ENCODE results near the gene RIN1. TPM values are rescaled to one million over a fixed set of nuclear protein-coding genes. Genes with fewer than 3 reads are reported as not detected.
A peak's percentile ranks its signal among the peaks of the same experiment; 100 is the strongest.

Gene RIN1
- total and polyA plus RNA-seq, 2 of the 13 experiments (the other 11 are each of a cell fraction or from before 2014, with no cell fraction given), result 2.4 to 4.1 TPM

GRCh38 chr11:66282468-66283455 is 53.5 kb downstream of the RIN1 start (continued):
- TF ChIP-seq IKZF1 (IDR thresholded peaks at IDR 0.05) (no peak), RBFOX2 (IDR thresholded peaks at IDR 0.05; ENCODE audit: low read depth, low read length) (peak; percentile 87), ZNF567 (CRISPR knock-in tag; IDR thresholded peaks at IDR 0.05; ENCODE audit: borderline replicate concordance) (0 out of 2 replicates have a peak, but pooled peaks have one; percentile 63), U2AF2 (IDR thresholded peaks at IDR 0.05; ENCODE audit: low read depth, low read length) (peak; percentile 99), AGO2 (optimal IDR thresholded peaks at IDR 0.05; ENCODE audit: low read depth, low read length) (peak; percentile 94), ESRRA (CRISPR knock-in tag; IDR thresholded peaks at IDR 0.05; ENCODE audit: low read depth) (peak; percentile 55; the same call in 1 of the 2 replicates), ZNF614 (CRISPR knock-in tag; IDR thresholded peaks at IDR 0.05; ENCODE audit: borderline replicate concordance) (0 out of 2 replicates have a peak, but pooled peaks have one; percentile 37), CEBPG (CRISPR knock-in tag; IDR thresholded peaks at IDR 0.05) (peak; percentile 21; the same call in 1 of the 2 replicates), TIGD3 (CRISPR knock-in tag; IDR thresholded peaks at IDR 0.05; ENCODE audit: borderline replicate concordance) (no peak), MED1 (CRISPR knock-in tag; IDR thresholded peaks at IDR 0.05) (no peak), NR2C2 (CRISPR knock-in tag; IDR thresholded peaks at IDR 0.05; ENCODE audit: borderline replicate concordance) (0 out of 2 replicates have a peak, but pooled peaks have one; percentile 33), CBFB (CRISPR knock-in tag; IDR thresholded peaks at IDR 0.05) (peak; percentile 77), ZNF160 (CRISPR knock-in tag; IDR thresholded peaks at IDR 0.05) (0 out of 2 replicates have a peak, but pooled peaks have one; percentile 26), SRY (CRISPR knock-in tag; IDR thresholded peaks at IDR 0.05) (0 out of 2 replicates have a peak, but pooled peaks have one; percentile 37), STAG1 (CRISPR knock-in tag; IDR thresholded peaks at IDR 0.05) (peak; percentile 60), ZGPAT (CRISPR knock-in tag; IDR thresholded peaks at IDR 0.05) (peak; percentile 67; the same call in 1 of the 2 replicates), ZHX1 (CRISPR knock-in tag; IDR thresholded peaks at IDR 0.05; ENCODE audit: low read depth) (0 out of 2 replicates have a peak, but pooled peaks have one; percentile 52), ZNF24 (IDR thresholded peaks at IDR 0.05) (no peak), ZNF737 (CRISPR knock-in tag; IDR thresholded peaks at IDR 0.05; ENCODE audit: borderline replicate concordance) (no peak), MED13 (CRISPR knock-in tag; IDR thresholded peaks at IDR 0.05) (no peak), ZNF256 (CRISPR knock-in tag; conservative IDR thresholded peaks at IDR 0.05) (no peak)
- TF ChIP-seq, protein P1, sequence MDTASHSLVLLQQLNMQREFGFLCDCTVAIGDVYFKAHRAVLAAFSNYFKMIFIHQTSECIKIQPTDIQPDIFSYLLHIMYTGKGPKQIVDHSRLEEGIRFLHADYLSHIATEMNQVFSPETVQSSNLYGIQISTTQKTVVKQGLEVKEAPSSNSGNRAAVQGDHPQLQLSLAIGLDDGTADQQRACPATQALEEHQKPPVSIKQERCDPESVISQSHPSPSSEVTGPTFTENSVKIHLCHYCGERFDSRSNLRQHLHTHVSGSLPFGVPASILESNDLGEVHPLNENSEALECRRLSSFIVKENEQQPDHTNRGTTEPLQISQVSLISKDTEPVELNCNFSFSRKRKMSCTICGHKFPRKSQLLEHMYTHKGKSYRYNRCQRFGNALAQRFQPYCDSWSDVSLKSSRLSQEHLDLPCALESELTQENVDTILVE (CRISPR knock-in tag; IDR thresholded peaks at IDR 0.05), result peak; percentile 53; the same call in 1 of the 2 replicates

Measured in HepG2 (cell line).